DOHH2 (cell line): ENCODE measurements around the gene GSK3A.

Experiments
- EZH2phosphoT487 ChIP-seq: fragments of 200-600 bp; sonication (generic); IDR thresholded peaks from 2 replicates; pipeline ENCODE4 v1.6.1; 2017; ENCODE audit warnings: borderline replicate concordance, mild to moderate bottlenecking, antibody characterized with exemption, low read length, moderate library complexity, mixed read lengths
- TF ChIP-seq, protein P1 (sequence below): fragments of 200-600 bp; sonication (generic); IDR thresholded peaks from one replicate; pipeline ENCODE4 v1.5.1; 2014; ENCODE audit warnings: antibody characterized with exemption, mild to moderate bottlenecking, low read depth, low read length; ENCODE audit not compliant: poor library complexity, severe bottlenecking

DNA sequence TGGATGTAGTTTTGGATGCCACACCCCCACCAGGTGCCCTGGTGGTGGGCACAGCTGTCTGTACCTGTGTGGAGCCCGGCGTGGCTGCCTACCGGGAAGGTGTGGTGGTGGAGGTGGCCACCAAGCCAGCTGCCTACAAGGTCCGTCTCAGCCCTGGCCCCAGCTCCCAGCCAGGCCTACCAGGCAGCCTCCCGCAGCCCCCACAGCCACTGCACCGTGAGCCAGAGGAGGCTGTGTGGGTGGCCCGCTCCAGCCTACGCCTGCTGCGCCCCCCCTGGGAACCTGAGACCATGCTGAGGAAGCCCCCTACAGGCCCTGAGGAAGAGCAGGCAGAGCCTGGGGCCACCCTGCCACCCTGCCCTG is 30.1 kb upstream of the GSK3A start:
- TF ChIP-seq, protein P1, sequence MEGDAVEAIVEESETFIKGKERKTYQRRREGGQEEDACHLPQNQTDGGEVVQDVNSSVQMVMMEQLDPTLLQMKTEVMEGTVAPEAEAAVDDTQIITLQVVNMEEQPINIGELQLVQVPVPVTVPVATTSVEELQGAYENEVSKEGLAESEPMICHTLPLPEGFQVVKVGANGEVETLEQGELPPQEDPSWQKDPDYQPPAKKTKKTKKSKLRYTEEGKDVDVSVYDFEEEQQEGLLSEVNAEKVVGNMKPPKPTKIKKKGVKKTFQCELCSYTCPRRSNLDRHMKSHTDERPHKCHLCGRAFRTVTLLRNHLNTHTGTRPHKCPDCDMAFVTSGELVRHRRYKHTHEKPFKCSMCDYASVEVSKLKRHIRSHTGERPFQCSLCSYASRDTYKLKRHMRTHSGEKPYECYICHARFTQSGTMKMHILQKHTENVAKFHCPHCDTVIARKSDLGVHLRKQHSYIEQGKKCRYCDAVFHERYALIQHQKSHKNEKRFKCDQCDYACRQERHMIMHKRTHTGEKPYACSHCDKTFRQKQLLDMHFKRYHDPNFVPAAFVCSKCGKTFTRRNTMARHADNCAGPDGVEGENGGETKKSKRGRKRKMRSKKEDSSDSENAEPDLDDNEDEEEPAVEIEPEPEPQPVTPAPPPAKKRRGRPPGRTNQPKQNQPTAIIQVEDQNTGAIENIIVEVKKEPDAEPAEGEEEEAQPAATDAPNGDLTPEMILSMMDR, result no peak
- no peak for TF ChIP-seq EZH2phosphoT487
